Fibroblast of lung (primary cell): ENCODE measurements around the gene ARL15. TPM values are rescaled to one million over a fixed set of nuclear protein-coding genes. Genes with fewer than 3 reads are reported as not detected.
A peak's percentile ranks its signal among the peaks of the same experiment; 100 is the strongest.

ENCODE experiments used
- DNase-seq, 2 donors: peaks; one replicate each; pipeline versions ENCODE4 v3.0.0 to v3.0.0-alpha.2; 2010; ENCODE audit warnings: low read depth in 2 of 2
- H2AFZ ChIP-seq: 2 replicates; pipeline ENCODE4 v1.5.1; 2012; ENCODE audit warnings: low read length, control low read depth, inconsistent platforms
- H3K27ac ChIP-seq: 2 replicates; pipeline ENCODE4 v1.5.1; 2011; ENCODE audit warnings: low read length, control low read depth; ENCODE audit not compliant: insufficient read depth
- H3K27me3 ChIP-seq: 2 replicates; pipeline ENCODE4 v1.5.1; 2011; ENCODE audit warnings: mild to moderate bottlenecking, low read length; ENCODE audit not compliant: control insufficient read depth, insufficient read depth
- H3K36me3 ChIP-seq: 2 replicates; pipeline ENCODE4 v1.5.1; 2011; ENCODE audit warnings: low read length; ENCODE audit not compliant: control insufficient read depth, insufficient read depth
- H3K4me1 ChIP-seq: 2 replicates; pipeline ENCODE4 v1.5.1; 2011; ENCODE audit warnings: low read length; ENCODE audit not compliant: control insufficient read depth, insufficient read depth; ENCODE audit errors: extremely low read depth
- H3K4me2 ChIP-seq: 2 replicates; pipeline ENCODE4 v1.5.1; 2011; ENCODE audit warnings: low read length, control low read depth; ENCODE audit not compliant: insufficient read depth; ENCODE audit errors: extremely low read depth
- H3K4me3 ChIP-seq, 4 experiments: fragments of 200-600 bp in 1 of 4; sonication (generic) in 1 of 4; replicated peaks in 1 of 4; 2 replicates each; pipeline ENCODE4 v1.5.1; 2011 to 2016; ENCODE audit warnings: low read length in 4 of 4, low read depth in 3 of 4, mild to moderate bottlenecking in 3 of 4, control low read depth in 2 of 4, inconsistent platforms in 1 of 4, mixed read lengths in 1 of 4; ENCODE audit not compliant: insufficient read depth in 1 of 4; ENCODE audit errors: control extremely low read depth in 1 of 4
- H3K79me2 ChIP-seq: 2 replicates; pipeline ENCODE4 v1.5.1; 2012; ENCODE audit warnings: mild to moderate bottlenecking, low read length, inconsistent platforms; ENCODE audit not compliant: control insufficient read depth, insufficient read depth
- H3K9ac ChIP-seq: 2 replicates; pipeline ENCODE4 v1.5.1; 2011; ENCODE audit warnings: mild to moderate bottlenecking, low read length, control low read depth; ENCODE audit not compliant: insufficient read depth
- H3K9me3 ChIP-seq: 2 replicates; pipeline ENCODE4 v1.5.1; 2012; ENCODE audit warnings: low read depth, low read length; ENCODE audit not compliant: control insufficient read depth, insufficient read depth
- H4K20me1 ChIP-seq: 2 replicates; pipeline ENCODE4 v1.5.1; 2011; ENCODE audit warnings: low read length; ENCODE audit not compliant: control insufficient read depth, insufficient read depth; ENCODE audit errors: extremely low read depth
- CTCF ChIP-seq, 2 donors: IDR thresholded peaks in 1 of 2; conservative IDR thresholded peaks in 1 of 2; 1 replicate in 1 of 2; 2 replicates in 1 of 2; pipeline ENCODE4 v1.5.1; 2011 to 2012; ENCODE audit warnings: low read length in 2 of 2, control low read depth in 1 of 2, inconsistent platforms in 1 of 2, low read depth in 1 of 2, mild to moderate bottlenecking in 1 of 2
- EZH2 ChIP-seq: IDR thresholded peaks from 2 replicates; pipeline ENCODE4 v1.5.1; 2012; ENCODE audit warnings: low read length, control low read depth, mild to moderate bottlenecking; ENCODE audit errors: missing control alignments
- polyA plus RNA-seq, 2 donors: library from polyadenylated mRNA; depleted of rRNA in 1 of 2; stranded (reverse) in 1 of 2; unstranded in 1 of 2; fragments of >200 nt; gene quantifications; 2 replicates each; pipeline ENCODE4 v1.2.1, GENCODE V29; 2011 to 2012; ENCODE audit warnings: missing spikeins in 1 of 2
- total RNA-seq: library from RNA; depleted of rRNA; stranded (reverse); fragments of >200 nt; gene quantifications from 2 replicates; pipeline ENCODE4 v1.2.1, GENCODE V29; 2014

ARL15 gene
- total and polyA plus RNA-seq, 2 donors (not counting 1 experiment from before 2014, with no cell fraction given), result 20.6 to 28.7 TPM

GRCh38 chr5:54159153-54159892 is 151.1 kb downstream of the ARL15 start:
- H3K4me2 ChIP-seq, result no peak overlapping the region
- no peaks in the 10 kb centered on the region for H3K9me3 ChIP-seq
- H3K4me1 ChIP-seq, result no peaks in the 10 kb centered on the region
- peak; percentile 14 to 25 for DNase-seq
- H3K9ac ChIP-seq, result no peak overlapping the region
- no peaks in the 10 kb centered on the region for H3K27me3 ChIP-seq
- TF ChIP-seq CTCF (conservative IDR thresholded peaks at IDR 0.05 in 1 of 2, IDR thresholded peaks at IDR 0.05 in 1 of 2; ENCODE audit: low read depth in 1 of 2, low read length in 2 of 2) (no peak), EZH2 (no peak)
- H3K4me3 ChIP-seq, result no peak overlapping the region
- H2AFZ ChIP-seq, result no peak overlapping the region
- no peak overlapping the region for H3K27ac ChIP-seq
- H4K20me1 ChIP-seq, result no peaks in the 10 kb centered on the region
- no peaks in the 10 kb centered on the region for H3K79me2 ChIP-seq
- no peaks in the 10 kb centered on the region for H3K36me3 ChIP-seq

- Histone ChIP-seq H3K4me1 (no peaks in the 10 kb centered on the region), H3K4me2 (no peak overlapping the region), H3K9me3 (no peaks in the 10 kb centered on the region), H2AFZ (no peak overlapping the region), H3K36me3 (no peaks in the 10 kb centered on the region), H3K79me2 (no peaks in the 10 kb centered on the region), H3K27ac (no peak overlapping the region), H4K20me1 (no peaks in the 10 kb centered on the region), H3K4me3 (no peak overlapping the region), H3K27me3 (no peaks in the 10 kb centered on the region), H3K9ac (no peak overlapping the region)
- DNase-seq, result no peak
- no peak for TF ChIP-seq CTCF (conservative IDR thresholded peaks at IDR 0.05 in 1 of 2, IDR thresholded peaks at IDR 0.05 in 1 of 2; ENCODE audit: low read depth in 1 of 2, low read length in 2 of 2)
- no peak for TF ChIP-seq EZH2
Observed at GRCh38 chr5:54156577-54156976, 153.8 kb downstream of the ARL15 start.

- Histone ChIP-seq H2AFZ (no peak overlapping the region), H3K36me3 (no peaks in the 10 kb centered on the region), H3K27me3 (no peaks in the 10 kb centered on the region), H3K4me1 (no peaks in the 10 kb centered on the region), H3K9ac (no peak overlapping the region), H3K9me3 (no peaks in the 10 kb centered on the region), H3K4me2 (no peak overlapping the region), H3K4me3 (no peak overlapping the region), H3K79me2 (no peaks in the 10 kb centered on the region), H3K27ac (no peak overlapping the region), H4K20me1 (no peaks in the 10 kb centered on the region)
- DNase-seq, result no peak
- TF ChIP-seq EZH2 (no peak), CTCF (conservative IDR thresholded peaks at IDR 0.05 in 1 of 2, IDR thresholded peaks at IDR 0.05 in 1 of 2; ENCODE audit: low read depth in 1 of 2, low read length in 2 of 2) (no peak)
Observed at GRCh38 chr5:54150841-54151240, 159.5 kb downstream of the ARL15 start.
